Measurements from ENCODE around the gene COPZ1.

DNA sequence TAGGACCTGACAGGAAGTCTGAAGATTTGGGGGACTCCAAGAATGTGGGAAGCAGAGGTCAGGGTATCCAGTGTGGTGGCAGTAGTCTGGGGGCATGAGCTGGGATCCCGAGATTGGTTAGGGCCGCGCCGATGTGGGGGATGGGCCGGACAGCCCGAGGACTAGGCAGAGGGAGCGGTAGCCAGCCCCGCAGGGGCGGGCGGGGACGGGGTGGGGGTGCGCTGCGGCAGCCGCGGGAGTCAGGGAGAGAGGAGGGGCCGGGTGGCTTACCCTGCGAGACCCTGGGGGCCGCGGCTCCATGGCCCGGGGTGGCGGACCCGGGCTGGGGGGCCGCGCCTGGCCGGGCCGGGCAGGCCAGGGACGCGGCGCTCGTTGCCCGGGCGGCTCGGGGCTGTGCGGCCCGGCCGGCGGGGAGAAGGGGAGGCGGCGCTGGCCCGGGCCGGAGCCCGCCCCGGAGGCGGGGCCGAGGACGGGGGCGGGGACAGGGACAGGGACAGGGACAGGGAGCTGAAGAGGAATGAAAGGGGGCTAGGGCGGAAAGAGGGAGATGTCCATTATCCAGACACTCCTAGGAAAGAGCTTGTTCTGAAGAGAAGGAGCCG lies 54.0 kb downstream of the COPZ1 start:
- no peak for TF ChIP-seq GABPA (tag; conservative IDR thresholded peaks at IDR 0.05; ENCODE audit: low read depth)
- TF ChIP-seq, protein P1, sequence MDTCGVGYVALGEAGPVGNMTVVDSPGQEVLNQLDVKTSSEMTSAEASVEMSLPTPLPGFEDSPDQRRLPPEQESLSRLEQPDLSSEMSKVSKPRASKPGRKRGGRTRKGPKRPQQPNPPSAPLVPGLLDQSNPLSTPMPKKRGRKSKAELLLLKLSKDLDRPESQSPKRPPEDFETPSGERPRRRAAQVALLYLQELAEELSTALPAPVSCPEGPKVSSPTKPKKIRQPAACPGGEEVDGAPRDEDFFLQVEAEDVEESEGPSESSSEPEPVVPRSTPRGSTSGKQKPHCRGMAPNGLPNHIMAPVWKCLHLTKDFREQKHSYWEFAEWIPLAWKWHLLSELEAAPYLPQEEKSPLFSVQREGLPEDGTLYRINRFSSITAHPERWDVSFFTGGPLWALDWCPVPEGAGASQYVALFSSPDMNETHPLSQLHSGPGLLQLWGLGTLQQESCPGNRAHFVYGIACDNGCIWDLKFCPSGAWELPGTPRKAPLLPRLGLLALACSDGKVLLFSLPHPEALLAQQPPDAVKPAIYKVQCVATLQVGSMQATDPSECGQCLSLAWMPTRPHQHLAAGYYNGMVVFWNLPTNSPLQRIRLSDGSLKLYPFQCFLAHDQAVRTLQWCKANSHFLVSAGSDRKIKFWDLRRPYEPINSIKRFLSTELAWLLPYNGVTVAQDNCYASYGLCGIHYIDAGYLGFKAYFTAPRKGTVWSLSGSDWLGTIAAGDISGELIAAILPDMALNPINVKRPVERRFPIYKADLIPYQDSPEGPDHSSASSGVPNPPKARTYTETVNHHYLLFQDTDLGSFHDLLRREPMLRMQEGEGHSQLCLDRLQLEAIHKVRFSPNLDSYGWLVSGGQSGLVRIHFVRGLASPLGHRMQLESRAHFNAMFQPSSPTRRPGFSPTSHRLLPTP (IDR thresholded peaks at IDR 0.05; ENCODE audit: borderline replicate concordance, extremely low read depth, insufficient read length), result no peak
- no peak for TF ChIP-seq GABPB1 (CRISPR knock-in tag; IDR thresholded peaks at IDR 0.05)
- TF ChIP-seq EGR1 (conservative IDR thresholded peaks at IDR 0.05), result no peak
- TF ChIP-seq EP300 (IDR thresholded peaks at IDR 0.05; ENCODE audit: low read length), result no peak
- TF ChIP-seq POU5F1 (IDR thresholded peaks at IDR 0.05; ENCODE audit: borderline replicate concordance, low read depth, low read length, partially characterized antibody), result no peak
- no peak for TF ChIP-seq POLR3A (IDR thresholded peaks at IDR 0.05; ENCODE audit: borderline replicate concordance, extremely low read depth, insufficient read depth, insufficient read length)
- TF ChIP-seq POLR2AphosphoS5 (IDR thresholded peaks at IDR 0.05; ENCODE audit: control insufficient read depth, insufficient read depth, low read depth, low read length), result no peak
- TF ChIP-seq ZNF311 (CRISPR knock-in tag; IDR thresholded peaks at IDR 0.05), result no peak
- TF ChIP-seq KAT8 (IDR thresholded peaks at IDR 0.05; ENCODE audit: low read depth), result no peak
- TF ChIP-seq, protein P2, sequence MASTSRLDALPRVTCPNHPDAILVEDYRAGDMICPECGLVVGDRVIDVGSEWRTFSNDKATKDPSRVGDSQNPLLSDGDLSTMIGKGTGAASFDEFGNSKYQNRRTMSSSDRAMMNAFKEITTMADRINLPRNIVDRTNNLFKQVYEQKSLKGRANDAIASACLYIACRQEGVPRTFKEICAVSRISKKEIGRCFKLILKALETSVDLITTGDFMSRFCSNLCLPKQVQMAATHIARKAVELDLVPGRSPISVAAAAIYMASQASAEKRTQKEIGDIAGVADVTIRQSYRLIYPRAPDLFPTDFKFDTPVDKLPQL (IDR thresholded peaks at IDR 0.05; ENCODE audit: extremely low read depth, insufficient read length), result no peak
- TF ChIP-seq, protein P3, sequence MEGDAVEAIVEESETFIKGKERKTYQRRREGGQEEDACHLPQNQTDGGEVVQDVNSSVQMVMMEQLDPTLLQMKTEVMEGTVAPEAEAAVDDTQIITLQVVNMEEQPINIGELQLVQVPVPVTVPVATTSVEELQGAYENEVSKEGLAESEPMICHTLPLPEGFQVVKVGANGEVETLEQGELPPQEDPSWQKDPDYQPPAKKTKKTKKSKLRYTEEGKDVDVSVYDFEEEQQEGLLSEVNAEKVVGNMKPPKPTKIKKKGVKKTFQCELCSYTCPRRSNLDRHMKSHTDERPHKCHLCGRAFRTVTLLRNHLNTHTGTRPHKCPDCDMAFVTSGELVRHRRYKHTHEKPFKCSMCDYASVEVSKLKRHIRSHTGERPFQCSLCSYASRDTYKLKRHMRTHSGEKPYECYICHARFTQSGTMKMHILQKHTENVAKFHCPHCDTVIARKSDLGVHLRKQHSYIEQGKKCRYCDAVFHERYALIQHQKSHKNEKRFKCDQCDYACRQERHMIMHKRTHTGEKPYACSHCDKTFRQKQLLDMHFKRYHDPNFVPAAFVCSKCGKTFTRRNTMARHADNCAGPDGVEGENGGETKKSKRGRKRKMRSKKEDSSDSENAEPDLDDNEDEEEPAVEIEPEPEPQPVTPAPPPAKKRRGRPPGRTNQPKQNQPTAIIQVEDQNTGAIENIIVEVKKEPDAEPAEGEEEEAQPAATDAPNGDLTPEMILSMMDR (IDR thresholded peaks at IDR 0.05 in 2 of 3, conservative IDR thresholded peaks at IDR 0.05 in 1 of 3; ENCODE audit: insufficient read depth in 2 of 3, low read depth in 1 of 3, low read length in 3 of 3), result no peak
- TF ChIP-seq CBFA2T3 (IDR thresholded peaks at IDR 0.05), result no peak
- TF ChIP-seq, protein P4, sequence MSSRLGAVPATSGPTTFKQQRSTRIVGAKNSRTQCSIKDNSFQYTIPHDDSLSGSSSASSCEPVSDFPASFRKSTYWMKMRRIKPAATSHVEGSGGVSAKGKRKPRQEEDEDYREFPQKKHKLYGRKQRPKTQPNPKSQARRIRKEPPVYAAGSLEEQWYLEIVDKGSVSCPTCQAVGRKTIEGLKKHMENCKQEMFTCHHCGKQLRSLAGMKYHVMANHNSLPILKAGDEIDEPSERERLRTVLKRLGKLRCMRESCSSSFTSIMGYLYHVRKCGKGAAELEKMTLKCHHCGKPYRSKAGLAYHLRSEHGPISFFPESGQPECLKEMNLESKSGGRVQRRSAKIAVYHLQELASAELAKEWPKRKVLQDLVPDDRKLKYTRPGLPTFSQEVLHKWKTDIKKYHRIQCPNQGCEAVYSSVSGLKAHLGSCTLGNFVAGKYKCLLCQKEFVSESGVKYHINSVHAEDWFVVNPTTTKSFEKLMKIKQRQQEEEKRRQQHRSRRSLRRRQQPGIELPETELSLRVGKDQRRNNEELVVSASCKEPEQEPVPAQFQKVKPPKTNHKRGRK (tag; IDR thresholded peaks at IDR 0.05), result no peak
